ENCODE results near the gene TMEM178B.

GRCh38 chr7:141191277-141191676, 117.4 kb downstream of the TMEM178B start:
- TF ChIP-seq, protein P1, sequence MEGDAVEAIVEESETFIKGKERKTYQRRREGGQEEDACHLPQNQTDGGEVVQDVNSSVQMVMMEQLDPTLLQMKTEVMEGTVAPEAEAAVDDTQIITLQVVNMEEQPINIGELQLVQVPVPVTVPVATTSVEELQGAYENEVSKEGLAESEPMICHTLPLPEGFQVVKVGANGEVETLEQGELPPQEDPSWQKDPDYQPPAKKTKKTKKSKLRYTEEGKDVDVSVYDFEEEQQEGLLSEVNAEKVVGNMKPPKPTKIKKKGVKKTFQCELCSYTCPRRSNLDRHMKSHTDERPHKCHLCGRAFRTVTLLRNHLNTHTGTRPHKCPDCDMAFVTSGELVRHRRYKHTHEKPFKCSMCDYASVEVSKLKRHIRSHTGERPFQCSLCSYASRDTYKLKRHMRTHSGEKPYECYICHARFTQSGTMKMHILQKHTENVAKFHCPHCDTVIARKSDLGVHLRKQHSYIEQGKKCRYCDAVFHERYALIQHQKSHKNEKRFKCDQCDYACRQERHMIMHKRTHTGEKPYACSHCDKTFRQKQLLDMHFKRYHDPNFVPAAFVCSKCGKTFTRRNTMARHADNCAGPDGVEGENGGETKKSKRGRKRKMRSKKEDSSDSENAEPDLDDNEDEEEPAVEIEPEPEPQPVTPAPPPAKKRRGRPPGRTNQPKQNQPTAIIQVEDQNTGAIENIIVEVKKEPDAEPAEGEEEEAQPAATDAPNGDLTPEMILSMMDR (optimal IDR thresholded peaks at IDR 0.05 in 1 of 3, IDR thresholded peaks at IDR 0.05 in 1 of 3, conservative IDR thresholded peaks at IDR 0.05 in 1 of 3; ENCODE audit: extremely low read depth in 1 of 3, insufficient read depth in 2 of 3, low read length in 3 of 3), result no peak
- no peak for TF ChIP-seq EZH2 (IDR thresholded peaks at IDR 0.05; ENCODE audit: low read length)
